T-helper 17 cell (primary cell): ENCODE results near the gene THSD4. TPM values are rescaled to one million over a fixed set of nuclear protein-coding genes. Genes with fewer than 3 reads are reported as not detected.

Experiments
- ATAC-seq: fragments of 150-1000 bp; cut with Tn5 transposase; 2 replicates; pipeline ENCODE4 v1.10.0; 2021; ENCODE audit warnings: mild to moderate bottlenecking, moderate library complexity
- DNase-seq, 3 donors: peaks; one replicate each; pipeline versions ENCODE4 v3.0.0 to v3.0.0-alpha.2; 2020 to 2021
- H3K9me3 ChIP-seq: one replicate; pipeline ENCODE4 v1.7.0; 2013; ENCODE audit warnings: low read length, mild to moderate bottlenecking; ENCODE audit not compliant: control insufficient read depth, poor library complexity, severe bottlenecking
- H3K27ac Mint-ChIP-seq: one replicate; pipeline ENCODE4 v1.8.0; 2022; ENCODE audit warnings: mild to moderate bottlenecking, moderate library complexity, mixed read lengths
- H3K27me3 Mint-ChIP-seq: one replicate; pipeline ENCODE4 v1.8.0; 2022; ENCODE audit warnings: mixed read lengths
- H3K36me3 Mint-ChIP-seq: one replicate; pipeline ENCODE4 v1.8.0; 2022; ENCODE audit warnings: low read depth, mixed read lengths
- H3K4me1 Mint-ChIP-seq: one replicate; pipeline ENCODE4 v1.8.0; 2022; ENCODE audit warnings: mild to moderate bottlenecking, mixed read lengths
- H3K4me3 Mint-ChIP-seq: one replicate; pipeline ENCODE4 v1.8.0; 2022; ENCODE audit warnings: mild to moderate bottlenecking, moderate library complexity, mixed read lengths
- total RNA-seq, 4 donors: library from RNA in 2 of 4; stranded (reverse) in 2 of 4; gene quantifications; one replicate each; pipeline ENCODE4 v1.2.3 and lab custom pipeline; 2022 to 2026

THSD4 gene
- total RNA-seq, 2 donors from 2014 or later = not detected

DNA sequence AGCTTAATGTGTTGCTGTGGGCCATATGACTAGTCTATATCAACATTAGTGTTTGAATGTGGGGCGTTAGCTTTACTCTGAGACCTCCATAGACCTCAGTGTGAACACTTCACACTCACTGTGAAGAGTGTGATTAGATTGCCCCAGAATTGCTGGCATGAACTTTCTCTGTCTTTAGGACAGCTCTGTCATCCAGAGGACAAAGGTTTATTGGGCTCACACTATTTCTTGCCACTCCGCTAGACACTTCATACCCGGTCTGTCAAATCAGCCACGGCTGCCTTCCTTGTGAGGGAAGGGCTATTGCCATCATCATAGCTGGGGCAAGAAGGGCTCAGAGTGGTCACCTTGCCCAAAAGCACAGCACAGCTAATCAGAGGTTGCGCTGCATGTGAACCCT lies 378.3 kb downstream of the THSD4 start:
- H3K9me3 ChIP-seq = no peaks in the 10 kb centered on the region
- DNase-seq (no peak), ATAC-seq (no peak)
- Mint-ChIP-seq H3K4me1 (no peaks in the 10 kb centered on the region), H3K27ac (no peak overlapping the region), H3K36me3 (peaks cover 2% of the 10 kb centered on the region), H3K4me3 (no peak overlapping the region), H3K27me3 (peaks cover 50% of the 10 kb centered on the region)

DNA sequence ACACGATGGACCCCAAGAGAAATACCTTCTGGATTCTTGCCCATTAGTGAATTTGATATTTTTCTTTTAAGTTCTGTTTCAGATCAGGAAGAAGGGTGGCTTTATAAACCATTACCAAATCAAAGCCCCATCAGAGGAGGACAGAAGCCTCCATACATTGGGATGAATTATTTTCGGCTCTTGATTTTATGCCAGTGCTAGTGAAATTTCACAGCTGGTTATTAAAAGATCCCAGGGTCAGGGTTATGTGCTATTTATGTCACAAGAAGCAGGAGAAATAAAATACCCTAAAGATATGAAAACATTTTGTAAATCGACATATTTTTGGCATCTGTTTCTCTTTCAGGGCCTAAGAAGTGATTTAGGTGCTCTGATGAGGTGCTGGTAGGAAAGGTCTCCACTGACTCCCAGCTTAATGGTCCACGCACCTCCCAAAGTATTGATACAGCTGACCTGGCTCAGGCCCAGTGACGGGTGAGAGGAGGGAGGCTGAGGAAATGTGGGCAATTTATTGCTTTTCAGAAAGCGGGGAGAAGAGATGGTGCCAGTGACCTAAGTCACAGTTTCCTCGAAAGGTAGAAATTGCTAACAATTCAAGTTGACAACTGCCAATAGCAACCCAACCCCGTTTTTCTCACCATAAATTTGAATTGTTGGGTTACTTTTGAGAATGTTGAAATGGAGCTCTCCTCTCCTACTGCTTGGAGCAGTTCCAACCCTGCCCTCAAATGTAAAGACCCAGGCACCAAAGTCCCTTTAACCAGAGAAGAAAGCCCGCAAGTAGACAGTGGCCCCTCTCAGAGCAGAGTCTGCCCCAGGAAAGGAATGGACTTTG lies 379.5 kb downstream of the THSD4 start:
- no peak overlapping the region for H3K27ac Mint-ChIP-seq
- peaks cover 50% of the 10 kb centered on the region for H3K27me3 Mint-ChIP-seq
- no peaks in the 10 kb centered on the region for H3K36me3 Mint-ChIP-seq
- H3K4me3 Mint-ChIP-seq = no peak overlapping the region
- no peaks in the 10 kb centered on the region for H3K9me3 ChIP-seq
- DNase-seq = no peak
- no peak for ATAC-seq
- H3K4me1 Mint-ChIP-seq = no peaks in the 10 kb centered on the region

DNA sequence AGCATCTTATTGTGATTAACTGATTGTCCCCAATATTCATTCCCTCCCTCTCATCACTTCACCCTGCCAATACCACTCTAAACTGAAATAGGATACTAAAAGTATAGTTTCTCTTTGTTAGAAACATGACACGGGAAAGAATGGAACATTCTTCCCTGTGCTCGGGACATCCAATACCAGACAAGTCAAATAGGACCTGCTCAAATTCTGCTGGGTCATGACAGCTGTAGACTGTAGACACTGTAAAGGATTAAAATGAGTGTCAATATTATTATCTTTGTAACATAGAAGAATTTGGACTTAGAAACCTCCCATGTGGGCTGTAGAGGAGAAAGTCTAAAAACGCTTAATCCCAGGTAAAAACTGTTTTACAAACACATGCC lies 380.1 kb downstream of the THSD4 start:
- H3K36me3 Mint-ChIP-seq = no peaks in the 10 kb centered on the region
- ATAC-seq = no peak
- H3K27me3 Mint-ChIP-seq = peaks cover 51% of the 10 kb centered on the region
- H3K9me3 ChIP-seq = no peaks in the 10 kb centered on the region
- H3K4me3 Mint-ChIP-seq = no peak overlapping the region
- H3K4me1 Mint-ChIP-seq = no peaks in the 10 kb centered on the region
- H3K27ac Mint-ChIP-seq = no peak overlapping the region
- DNase-seq = no peak

- no peaks in the 10 kb centered on the region for H3K9me3 ChIP-seq
- Mint-ChIP-seq H3K4me1 (no peaks in the 10 kb centered on the region), H3K4me3 (no peak overlapping the region), H3K27me3 (peaks cover 55% of the 10 kb centered on the region), H3K27ac (no peak overlapping the region), H3K36me3 (no peaks in the 10 kb centered on the region)
- DNase-seq = no peak
- ATAC-seq = no peak
Observed at GRCh38 chr15:71496336-71496955, 381.2 kb downstream of the THSD4 start.

GRCh38 chr15:71501344-71502076 lies 386.2 kb downstream of the THSD4 start:
- no peaks in the 10 kb centered on the region for H3K4me1 Mint-ChIP-seq
- ATAC-seq = no peak
- H3K4me3 Mint-ChIP-seq = no peak overlapping the region
- H3K27me3 Mint-ChIP-seq = peaks cover 53% of the 10 kb centered on the region
- no peak overlapping the region for H3K27ac Mint-ChIP-seq
- DNase-seq = no peak
- H3K9me3 ChIP-seq = no peaks in the 10 kb centered on the region
- H3K36me3 Mint-ChIP-seq = no peaks in the 10 kb centered on the region

DNA sequence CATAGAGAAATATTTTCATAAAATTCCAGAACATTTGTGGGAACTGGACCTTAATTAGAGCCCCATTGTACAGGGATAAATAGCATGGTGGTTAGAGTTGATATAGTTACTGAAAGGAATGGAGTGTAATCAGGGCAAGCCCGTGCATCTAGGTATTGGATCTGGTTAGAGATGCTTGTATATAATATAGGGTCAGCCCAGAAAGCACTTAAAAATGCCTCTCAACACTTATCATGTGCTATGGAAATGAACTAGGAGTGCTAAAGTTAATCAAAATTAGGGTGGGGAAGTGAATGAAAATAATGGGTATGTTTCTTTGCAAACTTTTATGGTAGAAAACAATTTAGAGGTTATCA lies 386.8 kb downstream of the THSD4 start:
- Mint-ChIP-seq H3K36me3 (no peaks in the 10 kb centered on the region), H3K27me3 (peaks cover 53% of the 10 kb centered on the region), H3K27ac (no peak overlapping the region), H3K4me3 (no peak overlapping the region), H3K4me1 (no peaks in the 10 kb centered on the region)
- ATAC-seq (no peak), DNase-seq (no peak)
- no peaks in the 10 kb centered on the region for H3K9me3 ChIP-seq

DNA sequence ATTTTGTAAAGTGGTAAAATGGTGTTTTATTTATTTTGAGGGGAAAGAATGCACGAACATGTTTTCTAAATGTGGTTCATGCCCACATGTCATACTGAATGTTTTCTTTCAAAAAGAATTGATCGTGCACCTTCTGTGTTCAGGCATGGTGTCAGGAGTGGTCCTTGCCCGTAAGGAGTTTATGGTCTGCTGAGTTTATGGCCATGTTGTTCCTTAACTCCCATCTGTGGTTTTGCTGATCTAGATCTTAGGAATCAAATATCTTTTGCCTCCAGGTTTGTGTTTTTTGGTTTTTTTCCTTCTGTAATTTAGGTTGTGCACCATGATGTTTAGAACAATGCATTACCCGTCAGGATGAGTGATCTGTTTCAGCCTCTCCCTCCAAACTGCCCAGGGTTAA lies 390.7 kb downstream of the THSD4 start:
- peaks cover 43% of the 10 kb centered on the region for H3K27me3 Mint-ChIP-seq
- H3K4me1 Mint-ChIP-seq = no peaks in the 10 kb centered on the region
- DNase-seq (no peak), ATAC-seq (no peak)
- H3K36me3 Mint-ChIP-seq = peaks cover 3% of the 10 kb centered on the region
- H3K27ac Mint-ChIP-seq = no peak overlapping the region
- no peaks in the 10 kb centered on the region for H3K9me3 ChIP-seq
- no peak overlapping the region for H3K4me3 Mint-ChIP-seq

DNA sequence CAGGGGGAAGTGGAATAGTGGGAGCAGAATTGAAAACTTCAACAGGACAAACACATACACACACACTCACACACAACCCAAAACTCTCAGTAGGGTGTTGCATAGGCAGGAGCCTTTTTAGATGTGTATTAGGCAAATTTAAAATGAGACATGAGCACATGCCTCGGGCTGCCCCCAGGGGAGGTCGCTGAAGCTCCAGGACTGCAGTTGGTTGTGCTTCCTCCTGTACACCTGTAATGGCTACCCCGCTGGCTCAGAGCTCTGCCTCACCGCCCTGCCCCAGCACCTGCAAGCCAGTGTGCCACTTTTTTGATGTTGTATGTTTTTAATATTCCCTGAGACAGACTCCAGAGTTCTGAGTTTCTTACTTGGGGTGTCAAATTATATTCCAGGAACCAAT lies 391.7 kb downstream of the THSD4 start:
- H3K27ac Mint-ChIP-seq = no peak overlapping the region
- no peaks in the 10 kb centered on the region for H3K9me3 ChIP-seq
- DNase-seq (no peak), ATAC-seq (no peak)
- no peak overlapping the region for H3K4me3 Mint-ChIP-seq
- H3K27me3 Mint-ChIP-seq = peaks cover 36% of the 10 kb centered on the region
- peaks cover 3% of the 10 kb centered on the region for H3K36me3 Mint-ChIP-seq
- no peaks in the 10 kb centered on the region for H3K4me1 Mint-ChIP-seq

DNA sequence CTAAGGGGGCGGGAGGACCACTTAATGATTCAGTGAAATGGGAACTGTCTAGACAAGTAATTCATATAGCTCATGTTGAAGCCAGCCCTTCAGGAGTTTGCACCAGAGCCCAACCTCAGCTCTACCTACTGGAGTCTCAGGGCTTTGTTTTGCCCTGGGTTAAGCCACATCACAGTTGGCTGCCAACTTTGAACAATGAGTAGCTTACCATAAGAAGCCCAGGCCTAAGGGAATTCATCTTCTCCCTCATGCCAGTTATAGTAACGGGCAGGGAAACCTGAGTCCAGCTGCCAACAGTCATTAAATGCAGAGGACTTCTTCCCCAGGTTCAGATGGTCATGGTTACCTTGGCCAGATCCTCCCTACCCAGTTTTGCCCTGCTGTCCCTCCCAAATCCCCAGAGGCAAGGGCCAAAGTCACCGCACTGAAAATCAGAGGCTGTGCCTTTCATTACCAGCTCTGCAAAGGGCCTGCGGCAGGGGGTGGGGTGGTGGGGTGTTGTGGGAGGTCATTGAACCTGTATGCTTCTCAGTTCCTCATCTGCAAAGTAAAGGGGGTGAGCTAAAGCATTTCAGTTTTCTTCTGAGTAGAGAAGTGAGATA lies 392.9 kb downstream of the THSD4 start:
- no peaks in the 10 kb centered on the region for H3K4me1 Mint-ChIP-seq
- no peak for DNase-seq
- H3K36me3 Mint-ChIP-seq = peaks cover 3% of the 10 kb centered on the region
- no peak overlapping the region for H3K27ac Mint-ChIP-seq
- peaks cover 36% of the 10 kb centered on the region for H3K27me3 Mint-ChIP-seq
- ATAC-seq = no peak
- no peaks in the 10 kb centered on the region for H3K9me3 ChIP-seq
- no peak overlapping the region for H3K4me3 Mint-ChIP-seq

DNA sequence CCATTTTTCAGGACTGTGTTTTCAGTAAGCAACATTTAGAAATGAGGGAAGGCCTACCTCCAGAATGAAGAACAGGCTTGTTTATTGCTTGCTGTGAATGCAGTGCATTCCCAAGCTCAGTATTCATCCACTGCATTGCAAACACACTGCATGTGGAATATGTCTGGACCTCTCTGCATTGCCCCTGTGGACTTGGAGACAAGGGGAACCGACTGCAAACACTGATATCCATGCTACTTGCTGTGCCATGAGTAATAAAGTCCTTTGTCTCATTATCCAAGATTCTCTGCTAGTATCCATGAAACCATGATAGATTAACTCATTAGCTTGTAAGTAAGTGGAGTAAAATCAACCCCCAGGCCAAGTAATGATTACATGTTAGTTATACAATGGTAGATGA lies 393.9 kb downstream of the THSD4 start:
- Mint-ChIP-seq H3K36me3 (peaks cover 3% of the 10 kb centered on the region), H3K4me3 (no peak overlapping the region), H3K4me1 (no peaks in the 10 kb centered on the region), H3K27me3 (peaks cover 31% of the 10 kb centered on the region), H3K27ac (no peak overlapping the region)
- no peak for ATAC-seq
- no peaks in the 10 kb centered on the region for H3K9me3 ChIP-seq
- DNase-seq = no peak

- H3K4me1 Mint-ChIP-seq = no peaks in the 10 kb centered on the region
- peaks cover 35% of the 10 kb centered on the region for H3K27me3 Mint-ChIP-seq
- H3K36me3 Mint-ChIP-seq = peaks cover 3% of the 10 kb centered on the region
- no peaks in the 10 kb centered on the region for H3K9me3 ChIP-seq
- DNase-seq (no peak), ATAC-seq (no peak)
- no peak overlapping the region for H3K4me3 Mint-ChIP-seq
- H3K27ac Mint-ChIP-seq = no peak overlapping the region
Observed at GRCh38 chr15:71510763-71511162, 395.5 kb downstream of the THSD4 start.

DNA sequence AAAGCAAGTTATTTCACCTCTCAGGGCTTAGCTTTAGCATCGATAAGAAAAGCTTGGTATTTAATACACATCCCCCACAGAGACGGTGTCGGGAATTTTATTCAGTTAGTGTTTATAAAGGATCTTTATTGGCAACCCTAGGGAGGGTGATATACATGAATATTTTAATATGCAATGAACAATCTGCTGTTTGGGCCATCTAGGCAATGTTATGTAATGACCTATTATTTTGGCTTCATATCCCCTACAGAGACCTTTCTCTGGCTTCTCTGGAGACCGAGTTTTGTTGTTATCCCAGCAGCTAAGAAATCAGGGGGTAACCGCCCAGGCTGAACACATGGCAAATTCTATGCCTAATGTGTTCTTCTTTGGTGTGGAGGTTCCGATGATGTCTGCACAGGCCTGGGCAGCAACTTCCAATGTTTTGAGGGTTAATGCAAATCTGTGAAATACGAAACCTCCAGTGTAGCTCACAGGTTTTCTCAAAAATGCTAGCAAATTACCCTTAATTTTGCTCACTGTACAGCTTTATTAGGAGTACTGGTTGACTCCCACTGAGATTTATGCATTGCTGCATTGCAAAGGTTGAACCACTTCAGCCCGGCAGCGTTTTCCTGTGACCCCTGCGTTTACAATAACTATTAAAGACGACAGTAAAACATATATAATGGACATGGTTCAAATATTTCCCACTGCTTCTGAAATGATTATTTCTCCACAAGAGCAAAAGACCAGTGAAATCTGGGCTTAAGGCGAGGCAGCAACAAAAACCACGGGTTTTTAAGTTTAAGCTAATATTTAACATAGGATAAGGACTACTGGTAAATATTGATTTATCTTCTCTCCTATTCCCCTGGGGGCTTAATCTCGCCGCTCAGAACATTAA lies 396.8 kb downstream of the THSD4 start:
- no peak overlapping the region for H3K27ac Mint-ChIP-seq
- H3K4me3 Mint-ChIP-seq = no peak overlapping the region
- no peak for ATAC-seq
- no peaks in the 10 kb centered on the region for H3K9me3 ChIP-seq
- no peaks in the 10 kb centered on the region for H3K4me1 Mint-ChIP-seq
- H3K36me3 Mint-ChIP-seq = peaks cover 3% of the 10 kb centered on the region
- peaks cover 35% of the 10 kb centered on the region for H3K27me3 Mint-ChIP-seq
- no peak for DNase-seq

DNA sequence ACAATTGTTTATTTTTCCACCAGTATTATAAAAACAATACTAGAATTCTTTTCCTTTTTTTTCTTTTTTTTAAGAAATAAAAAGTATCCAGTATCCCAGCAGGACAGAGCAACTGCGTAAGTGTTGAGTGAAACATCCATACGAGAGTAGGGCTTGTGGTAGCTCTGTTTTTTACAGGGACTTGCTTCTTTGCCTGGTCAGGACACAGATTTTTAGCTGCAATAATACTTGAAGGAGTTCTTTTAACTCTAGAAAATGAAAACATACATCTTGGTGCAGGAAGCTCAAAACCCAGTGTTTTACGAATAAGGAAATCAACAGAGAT lies 397.4 kb downstream of the THSD4 start:
- H3K9me3 ChIP-seq = no peaks in the 10 kb centered on the region
- no peaks in the 10 kb centered on the region for H3K4me1 Mint-ChIP-seq
- no peak for ATAC-seq
- no peak overlapping the region for H3K4me3 Mint-ChIP-seq
- DNase-seq = no peak
- H3K36me3 Mint-ChIP-seq = peaks cover 3% of the 10 kb centered on the region
- H3K27me3 Mint-ChIP-seq = peaks cover 35% of the 10 kb centered on the region
- no peak overlapping the region for H3K27ac Mint-ChIP-seq
